Endodermal cell (in vitro differentiated cells): ENCODE measurements around the gene SHQ1. TPM values are rescaled to one million over a fixed set of nuclear protein-coding genes. Genes with fewer than 3 reads are reported as not detected.

Experiments used
- DNase-seq: peaks from one replicate; pipeline ENCODE4 v3.0.0-alpha.2; 2017
- H3K27ac ChIP-seq: 2 replicates; pipeline ENCODE4 v1.5.1; 2013; ENCODE audit warnings: mild to moderate bottlenecking, low read depth, low read length, moderate library complexity
- H3K27me3 ChIP-seq: 2 replicates; pipeline ENCODE4 v1.6.1; 2013; ENCODE audit warnings: mild to moderate bottlenecking, low read length, moderate library complexity; ENCODE audit not compliant: insufficient read depth, control insufficient read depth, poor library complexity, severe bottlenecking
- H3K36me3 ChIP-seq: 2 replicates; pipeline ENCODE4 v1.7.0; 2013; ENCODE audit warnings: mild to moderate bottlenecking, low read length, moderate library complexity; ENCODE audit not compliant: control insufficient read depth, insufficient read depth
- H3K4me1 ChIP-seq: one replicate; pipeline ENCODE4 v1.7.0; 2013; ENCODE audit warnings: low read length; ENCODE audit not compliant: control insufficient read depth, insufficient read depth
- H3K4me3 ChIP-seq: 2 replicates; pipeline ENCODE4 v1.5.1; 2013; ENCODE audit warnings: mild to moderate bottlenecking, low read length, moderate library complexity
- H3K9ac ChIP-seq: 2 replicates; pipeline ENCODE4 v1.6.1; 2013; ENCODE audit warnings: mild to moderate bottlenecking, low read length, moderate library complexity; ENCODE audit not compliant: poor library complexity, severe bottlenecking; ENCODE audit errors: extremely low read depth
- H3K9me3 ChIP-seq: 2 replicates; pipeline ENCODE4 v1.6.1; 2013; ENCODE audit warnings: mild to moderate bottlenecking, low read length, moderate library complexity; ENCODE audit not compliant: control insufficient read depth
- H3K27ac Mint-ChIP-seq: 2 replicates; pipeline ENCODE4 v1.8.0; 2020; ENCODE audit warnings: mixed read lengths
- H3K27me3 Mint-ChIP-seq: 2 replicates; pipeline ENCODE4 v1.8.0; 2021; ENCODE audit warnings: mild to moderate bottlenecking, mixed read lengths; ENCODE audit not compliant: insufficient read depth
- H3K36me3 Mint-ChIP-seq: 2 replicates; pipeline ENCODE4 v1.8.0; 2020; ENCODE audit warnings: low read depth, mixed read lengths
- H3K4me1 Mint-ChIP-seq: 2 replicates; pipeline ENCODE4 v1.8.0; 2020; ENCODE audit warnings: mixed read lengths
- H3K4me3 Mint-ChIP-seq: 2 replicates; pipeline ENCODE4 v1.8.0; 2020; ENCODE audit warnings: mild to moderate bottlenecking, moderate library complexity, mixed read lengths
- H3K9me3 Mint-ChIP-seq: 2 replicates; pipeline ENCODE4 v1.8.0; 2020; ENCODE audit warnings: mild to moderate bottlenecking, mixed read lengths
- WGBS, 2 experiments: methylation state at CpG; one replicate each; pipeline versions ENCODE4 v1.1.5 to v1.1.7; 2013; ENCODE audit warnings: missing lambda C conversion rate in 2 of 2, mixed read lengths in 1 of 2; ENCODE audit not compliant: insufficient coverage in 1 of 2, insufficient read length in 1 of 2; 5-methylcytosine and 5-hydroxymethylcytosine counted together
- total RNA-seq, 2 donors: library from RNA; stranded (reverse); fragmentation: NEBNext Ultra II Directional in 1 of 2; extraction: Animal tissue kit (Norgen Biotek cat#: 25700) in 1 of 2; gene quantifications; 2 replicates in 1 of 2; 3 replicates in 1 of 2; pipeline ENCODE4 v1.2.1, GENCODE V29; 2021
- TF ChIP-seq, protein P1 (sequence below): fragments of 200-600 bp; sonication (generic); conservative IDR thresholded peaks from 2 replicates; pipeline ENCODE4 v1.5.0; 2021; ENCODE audit warnings: antibody characterized with exemption, mild to moderate bottlenecking

SHQ1 gene
- total RNA-seq, 2 donors from 2014 or later = 28.2 to 28.4 TPM

DNA sequence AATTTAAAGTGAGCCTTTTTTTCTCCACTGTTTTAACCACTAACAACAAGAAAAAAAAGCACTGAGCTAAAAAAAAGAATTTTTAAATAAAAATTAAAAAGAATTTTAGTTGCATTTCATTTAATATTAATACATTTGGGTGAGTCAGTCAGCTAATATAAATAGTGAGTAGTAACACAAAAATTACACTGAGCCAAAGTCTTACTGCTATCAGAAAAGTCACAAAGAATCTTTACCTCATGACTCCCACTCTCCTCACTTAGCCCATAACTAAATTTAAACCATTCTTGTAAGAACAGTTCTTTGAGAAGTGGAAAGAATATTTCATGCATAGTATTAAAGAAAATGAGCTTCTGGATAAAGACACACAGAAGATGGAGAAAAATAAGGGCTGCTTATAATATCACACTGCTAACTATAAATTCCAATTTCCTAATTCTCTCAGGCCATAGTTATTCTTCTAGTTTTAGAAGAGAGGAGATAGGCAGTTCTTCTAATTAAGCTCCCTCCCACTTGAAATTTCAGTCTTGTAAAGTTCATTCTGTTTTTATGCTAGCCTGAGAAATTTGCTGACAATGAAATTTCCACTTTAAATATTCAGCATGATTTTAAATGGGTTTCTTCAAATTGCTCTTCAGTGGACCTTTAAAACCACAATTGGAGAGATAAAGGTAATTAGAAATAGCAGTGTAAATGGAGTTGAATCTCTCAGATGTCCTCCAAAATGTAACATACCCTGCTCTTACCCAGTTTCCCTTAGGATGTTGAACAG, 17.6 kb downstream of the SHQ1 start:
- peaks cover 21% of the 10 kb centered on the region for H3K36me3 Mint-ChIP-seq
- H3K9me3 Mint-ChIP-seq = peaks cover 2% of the 10 kb centered on the region
- H3K4me1 Mint-ChIP-seq = peaks cover 2% of the 10 kb centered on the region
- H3K27ac Mint-ChIP-seq = no peak overlapping the region
- Histone ChIP-seq H3K9ac (no peak overlapping the region), H3K27ac (no peak overlapping the region), H3K4me1 (peaks cover 5% of the 10 kb centered on the region), H3K9me3 (no peaks in the 10 kb centered on the region), H3K36me3 (peaks cover 21% of the 10 kb centered on the region), H3K4me3 (no peak overlapping the region), H3K27me3 (no peaks in the 10 kb centered on the region)
- DNase-seq = no peak
- H3K27me3 Mint-ChIP-seq = no peaks in the 10 kb centered on the region
- no peak overlapping the region for H3K4me3 Mint-ChIP-seq
- TF ChIP-seq, protein P1, sequence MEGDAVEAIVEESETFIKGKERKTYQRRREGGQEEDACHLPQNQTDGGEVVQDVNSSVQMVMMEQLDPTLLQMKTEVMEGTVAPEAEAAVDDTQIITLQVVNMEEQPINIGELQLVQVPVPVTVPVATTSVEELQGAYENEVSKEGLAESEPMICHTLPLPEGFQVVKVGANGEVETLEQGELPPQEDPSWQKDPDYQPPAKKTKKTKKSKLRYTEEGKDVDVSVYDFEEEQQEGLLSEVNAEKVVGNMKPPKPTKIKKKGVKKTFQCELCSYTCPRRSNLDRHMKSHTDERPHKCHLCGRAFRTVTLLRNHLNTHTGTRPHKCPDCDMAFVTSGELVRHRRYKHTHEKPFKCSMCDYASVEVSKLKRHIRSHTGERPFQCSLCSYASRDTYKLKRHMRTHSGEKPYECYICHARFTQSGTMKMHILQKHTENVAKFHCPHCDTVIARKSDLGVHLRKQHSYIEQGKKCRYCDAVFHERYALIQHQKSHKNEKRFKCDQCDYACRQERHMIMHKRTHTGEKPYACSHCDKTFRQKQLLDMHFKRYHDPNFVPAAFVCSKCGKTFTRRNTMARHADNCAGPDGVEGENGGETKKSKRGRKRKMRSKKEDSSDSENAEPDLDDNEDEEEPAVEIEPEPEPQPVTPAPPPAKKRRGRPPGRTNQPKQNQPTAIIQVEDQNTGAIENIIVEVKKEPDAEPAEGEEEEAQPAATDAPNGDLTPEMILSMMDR = no peak

DNA sequence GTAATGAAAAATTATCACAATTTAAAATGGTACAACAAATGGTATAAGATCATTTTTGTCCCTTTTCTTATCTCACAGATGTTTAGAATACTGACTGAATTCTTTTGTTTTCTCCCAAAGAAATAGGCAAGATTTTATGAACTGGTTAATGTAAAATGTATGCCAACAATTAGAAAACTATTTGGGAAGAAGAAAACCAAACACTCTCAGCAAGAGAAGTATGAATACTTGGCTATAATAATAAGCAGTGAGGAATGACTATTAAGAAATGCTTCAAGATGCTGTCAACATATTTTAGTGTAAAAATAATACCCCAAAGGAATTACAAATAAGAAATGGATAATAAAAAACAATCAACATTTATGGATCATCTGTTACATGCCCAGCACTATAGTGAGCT, 18.5 kb downstream of the SHQ1 start:
- Histone ChIP-seq H3K9ac (no peak overlapping the region), H3K4me1 (peaks cover 5% of the 10 kb centered on the region), H3K9me3 (no peaks in the 10 kb centered on the region), H3K27ac (no peak overlapping the region), H3K36me3 (peaks cover 16% of the 10 kb centered on the region), H3K27me3 (no peaks in the 10 kb centered on the region), H3K4me3 (no peak overlapping the region)
- no peak overlapping the region for H3K4me3 Mint-ChIP-seq
- H3K4me1 Mint-ChIP-seq = peaks cover 2% of the 10 kb centered on the region
- DNase-seq = no peak
- peaks cover 15% of the 10 kb centered on the region for H3K36me3 Mint-ChIP-seq
- TF ChIP-seq, protein P1 = no peak
- no peak overlapping the region for H3K27ac Mint-ChIP-seq
- H3K9me3 Mint-ChIP-seq = peaks cover 2% of the 10 kb centered on the region
- H3K27me3 Mint-ChIP-seq = no peaks in the 10 kb centered on the region

DNA sequence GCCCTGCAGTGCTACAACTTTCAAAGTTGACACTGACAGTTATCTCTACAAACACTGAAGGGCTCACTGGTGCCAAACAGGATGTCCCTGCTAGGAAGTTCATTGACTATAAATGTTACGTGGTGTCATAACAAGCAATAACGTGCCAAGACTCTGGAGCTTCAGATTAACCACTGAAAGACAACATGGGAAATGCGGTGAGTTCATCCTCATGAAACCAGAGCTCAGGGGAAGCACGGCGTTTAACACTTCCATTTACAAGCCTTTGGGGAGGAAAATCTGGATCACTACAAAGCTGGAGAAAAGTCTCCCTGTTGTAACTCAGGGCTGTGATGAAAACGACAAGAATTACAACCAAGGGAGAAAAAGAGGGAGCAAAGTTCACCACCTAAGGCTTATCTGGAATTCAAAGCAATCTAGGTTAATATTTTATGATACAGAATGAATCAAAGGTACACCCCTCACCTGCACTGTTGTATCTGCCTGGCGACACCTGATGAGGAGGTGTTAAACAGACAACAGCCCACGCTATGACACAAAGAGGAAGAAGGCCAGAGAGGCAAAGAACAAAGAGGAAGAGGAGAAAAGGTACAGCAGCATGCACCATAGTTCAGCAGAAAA, 27.0 kb downstream of the SHQ1 start:
- H3K36me3 ChIP-seq = peaks cover 9% of the 10 kb centered on the region
- no peak overlapping the region for H3K4me3 ChIP-seq
- H3K9me3 ChIP-seq = no peaks in the 10 kb centered on the region
- DNase-seq = no peak
- no peak overlapping the region for H3K27ac Mint-ChIP-seq
- no peak overlapping the region for H3K9ac ChIP-seq
- peaks cover 9% of the 10 kb centered on the region for H3K4me1 ChIP-seq
- H3K9me3 Mint-ChIP-seq = no peaks in the 10 kb centered on the region
- WGBS, 2 experiments = 80 to 91% methylated on average over 6 to 8 of the region's 8 CpGs
- H3K27ac ChIP-seq = no peak overlapping the region
- TF ChIP-seq, protein P1 = no peak
- peaks cover 5% of the 10 kb centered on the region for H3K4me1 Mint-ChIP-seq
- no peaks in the 10 kb centered on the region for H3K27me3 Mint-ChIP-seq
- H3K36me3 Mint-ChIP-seq = no peaks in the 10 kb centered on the region
- H3K4me3 Mint-ChIP-seq = no peak overlapping the region
- H3K27me3 ChIP-seq = no peaks in the 10 kb centered on the region
